OCI-LY1 (cell line): ENCODE results near the gene ANO8.

Source experiments
- H2AFZ ChIP-seq: fragments of 200-600 bp; sonication (generic), shearing (Covaris generic); 2 replicates; pipeline ENCODE4 v1.6.0; 2014; ENCODE audit warnings: antibody characterized with exemption, mild to moderate bottlenecking, low read length
- H3F3A ChIP-seq: fragments of 200-600 bp; sonication (generic), shearing (Covaris generic); 2 replicates; pipeline ENCODE4 v1.6.0; 2014; ENCODE audit warnings: mild to moderate bottlenecking, antibody characterized with exemption, low read length, moderate library complexity; ENCODE audit not compliant: insufficient read depth
- H3K27ac ChIP-seq: fragments of 200-600 bp; sonication (generic); 2 replicates; pipeline ENCODE4 v1.5.1; 2014; ENCODE audit warnings: low read length, mixed run types, mild to moderate bottlenecking, low read depth; ENCODE audit not compliant: poor library complexity, severe bottlenecking
- H3K27me3 ChIP-seq: fragments of 200-600 bp; sonication (generic); 2 replicates; pipeline ENCODE4 v1.6.0; 2014; ENCODE audit warnings: antibody characterized with exemption, mild to moderate bottlenecking, low read length, moderate library complexity; ENCODE audit not compliant: insufficient read depth
- H3K36me3 ChIP-seq: fragments of 200-600 bp; sonication (generic); 2 replicates; pipeline ENCODE4 v1.6.1; 2014; ENCODE audit warnings: mild to moderate bottlenecking, antibody characterized with exemption, low read length, moderate library complexity, mixed read lengths; ENCODE audit not compliant: insufficient read depth
- H3K4me1 ChIP-seq: fragments of 200-600 bp; sonication (generic); 2 replicates; pipeline ENCODE4 v1.5.1; 2014; ENCODE audit warnings: mild to moderate bottlenecking, low read length, moderate library complexity; ENCODE audit not compliant: insufficient read depth, severe bottlenecking
- H3K4me2 ChIP-seq: fragments of 200-600 bp; sonication (generic), shearing (Covaris generic); 2 replicates; pipeline ENCODE4 v1.6.1; 2014; ENCODE audit warnings: low read length
- H3K4me3 ChIP-seq: fragments of 200-600 bp; sonication (generic); 2 replicates; pipeline ENCODE4 v1.5.1; 2014; ENCODE audit warnings: low read length, low read depth, mild to moderate bottlenecking, mixed read lengths; ENCODE audit not compliant: poor library complexity, severe bottlenecking
- H3K79me2 ChIP-seq: fragments of 200-600 bp; shearing (Covaris generic); 2 replicates; pipeline ENCODE4 v1.6.1; 2016; ENCODE audit warnings: mixed run types, low read length, mixed read lengths; ENCODE audit not compliant: insufficient read depth
- H3K9ac ChIP-seq: fragments of 200-600 bp; sonication (generic), shearing (Covaris generic); 2 replicates; pipeline ENCODE4 v1.6.1; 2014; ENCODE audit warnings: mild to moderate bottlenecking, low read length, mixed read lengths
- H3K9me2 ChIP-seq: fragments of 200-600 bp; sonication (generic), shearing (Covaris generic); 2 replicates; pipeline ENCODE4 v1.6.1; 2014; ENCODE audit warnings: low read depth, mild to moderate bottlenecking, low read length, mixed read lengths
- H3K9me3 ChIP-seq: fragments of 200-600 bp; shearing (Covaris generic); 2 replicates; pipeline ENCODE4 v1.6.1; 2014; ENCODE audit warnings: low read length, mixed read lengths
- H4K20me1 ChIP-seq: fragments of 200-600 bp; sonication (generic), shearing (Covaris generic); 2 replicates; pipeline ENCODE4 v1.6.0; 2016; ENCODE audit warnings: mild to moderate bottlenecking, low read length; ENCODE audit not compliant: insufficient read depth
- CTCF ChIP-seq: fragments of 200-600 bp; sonication (generic), shearing (Covaris generic); IDR thresholded peaks from 2 replicates; pipeline ENCODE4 v1.5.1; 2017; ENCODE audit warnings: mild to moderate bottlenecking, antibody characterized with exemption, low read length, moderate library complexity, mixed read lengths
- EZH2 ChIP-seq: fragments of 200-600 bp; sonication (generic), shearing (Covaris generic); IDR thresholded peaks from 2 replicates; pipeline ENCODE4 v1.8.0; 2017; ENCODE audit warnings: borderline replicate concordance, mixed run types, mild to moderate bottlenecking, antibody characterized with exemption, low read length, moderate library complexity, mixed read lengths

The ANO8 gene

GRCh38 chr19:17303167-17303939, 31.3 kb downstream of the ANO8 start, which contains the start of gene ABHD8:
Gene ABHD8, minus strand, starts transcription at chr19:17303425. Its CDS starts 1,809 bp downstream, at chr19:17301616.
- H4K20me1 ChIP-seq: no peaks in the 10 kb centered on the region
- no peaks in the 10 kb centered on the region for H3K9me2 ChIP-seq
- H3K79me2 ChIP-seq: no peaks in the 10 kb centered on the region; the same call in 1 of the 2 replicates
- H3K27me3 ChIP-seq: no peaks in the 10 kb centered on the region
- H3K4me3 ChIP-seq: peak within 1 kb of the TSS; percentile 78
- peak within 1 kb of the TSS; percentile 80 for H3K9ac ChIP-seq
- H3F3A ChIP-seq: peaks cover 6% of the 10 kb centered on the region; the same call in 1 of the 2 replicates
- peak within 1 kb of the TSS; percentile 84 for H3K4me2 ChIP-seq
- TF ChIP-seq EZH2 (no peak), CTCF (0 out of 2 replicates have a peak, but pooled peaks have one; percentile 20)
- H3K36me3 ChIP-seq: peaks cover 16% of the 10 kb centered on the region
- no peaks in the 10 kb centered on the region for H3K9me3 ChIP-seq
- no peak within 1 kb of the TSS for H2AFZ ChIP-seq
- H3K27ac ChIP-seq: peak within 1 kb of the TSS; percentile 75
- H3K4me1 ChIP-seq: peaks cover 39% of the 10 kb centered on the region

GRCh38 chr19:17302391-17303166, 32.1 kb downstream of the ANO8 start:
- Histone ChIP-seq H3K4me1 (peaks cover 35% of the 10 kb centered on the region), H3K27ac (peak overlapping the region; percentile 75), H3K79me2 (no peaks in the 10 kb centered on the region; the same call in 1 of the 2 replicates), H3K4me3 (peak overlapping the region; percentile 78), H3K36me3 (peaks cover 21% of the 10 kb centered on the region), H3K9me2 (no peaks in the 10 kb centered on the region), H3F3A (peaks cover 6% of the 10 kb centered on the region; the same call in 1 of the 2 replicates), H2AFZ (no peak overlapping the region), H3K9ac (peak overlapping the region; percentile 80), H4K20me1 (no peaks in the 10 kb centered on the region), H3K4me2 (peak overlapping the region; percentile 84), H3K9me3 (no peaks in the 10 kb centered on the region), H3K27me3 (no peaks in the 10 kb centered on the region)
- no peak for TF ChIP-seq EZH2
- TF ChIP-seq CTCF: no peak

GRCh38 chr19:17300992-17301619, 33.5 kb downstream of the ANO8 start:
- Histone ChIP-seq H3K27me3 (no peaks in the 10 kb centered on the region), H3K4me1 (peaks cover 22% of the 10 kb centered on the region), H3K4me3 (no peak overlapping the region), H3K4me2 (no peak overlapping the region), H3F3A (0 out of 2 replicates have a peak, but pooled peaks cover 6% of the 10 kb centered on the region), H3K9ac (no peak overlapping the region), H3K27ac (no peak overlapping the region), H3K9me2 (no peaks in the 10 kb centered on the region), H2AFZ (no peak overlapping the region), H3K79me2 (no peaks in the 10 kb centered on the region), H4K20me1 (no peaks in the 10 kb centered on the region), H3K36me3 (peaks cover 34% of the 10 kb centered on the region), H3K9me3 (no peaks in the 10 kb centered on the region)
- TF ChIP-seq CTCF: no peak
- no peak for TF ChIP-seq EZH2
